Endothelial cell of umbilical vein (primary cell): Measurements from ENCODE around the gene RDH13.
"Not testable (repeated sequence)": the region's sequence is repeated elsewhere in the genome, so short reads cannot be mapped to it uniquely, and the experiment has no call there.

Experiments used
- CTCF ChIP-seq, 2 donors: IDR thresholded peaks; 1 replicate in 1 of 2; 2 replicates in 1 of 2; pipeline ENCODE4 v1.5.1; 2011; ENCODE audit warnings: low read length in 2 of 2, mild to moderate bottlenecking in 2 of 2, moderate library complexity in 2 of 2, control low read depth in 1 of 2, inconsistent platforms in 1 of 2, low read depth in 1 of 2; ENCODE audit not compliant: insufficient read depth in 1 of 2; ENCODE audit errors: extremely low read depth in 1 of 2
- EZH2 ChIP-seq: IDR thresholded peaks from 2 replicates; pipeline ENCODE4 v1.6.1; 2012; ENCODE audit warnings: borderline replicate concordance, low read depth, mild to moderate bottlenecking, moderate library complexity, low read length, inconsistent platforms; ENCODE audit not compliant: severe bottlenecking
- JUN ChIP-seq: IDR thresholded peaks from 2 replicates; pipeline ENCODE4 v1.6.1; 2011; ENCODE audit warnings: borderline replicate concordance, low read depth; ENCODE audit not compliant: insufficient read length, insufficient read depth
- POLR2A ChIP-seq: IDR thresholded peaks from 2 replicates; pipeline ENCODE4 v1.6.1; 2012; ENCODE audit warnings: low read depth, mild to moderate bottlenecking, control low read depth, low read length

DNA sequence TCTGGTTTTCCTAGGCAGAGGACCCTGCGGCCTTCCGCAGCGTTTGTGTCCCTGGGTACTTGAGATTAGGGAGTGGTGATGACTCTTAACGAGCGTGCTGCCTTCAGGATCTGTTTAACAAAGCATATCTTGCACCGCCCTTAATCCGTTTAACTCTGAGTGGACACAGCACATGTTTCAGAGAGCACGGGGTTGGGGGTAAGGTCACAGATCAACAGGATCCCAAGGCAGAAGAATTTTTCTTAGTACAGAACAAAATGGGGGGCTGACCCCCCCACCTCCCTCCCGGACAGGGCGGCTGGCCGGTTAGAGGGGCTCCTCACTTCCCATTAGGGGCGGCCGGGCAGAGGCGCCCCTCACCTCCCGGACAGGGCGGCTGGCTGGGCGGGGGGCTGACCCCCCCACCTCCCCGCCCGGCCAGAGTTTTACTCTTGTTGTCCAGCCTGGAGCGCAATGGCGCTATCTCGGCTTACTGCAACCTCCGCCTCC, 64.2 kb downstream of the RDH13 start:
- TF ChIP-seq CTCF (IDR thresholded peaks at IDR 0.05; ENCODE audit: extremely low read depth in 1 of 2, insufficient read depth in 1 of 2, low read depth in 1 of 2, low read length in 2 of 2); EZH2; POLR2A; JUN: not testable (repeated sequence)
